ENCODE measurements around the gene F5.

The F5 gene

GRCh38 chr1:169586395-169587255 is at the start of gene F5:
Gene F5 (minus strand): TSS chr1:169586481. CDS start chr1:169586386, 95 bp downstream.
- in situ Hi-C loops (cut with HindIII; ENCODE audit: low sequenced_read_pairs) = no loop called here

- in situ Hi-C loops (cut with HindIII; ENCODE audit: low sequenced_read_pairs) = no loop called here
These were observed 48.6 kb upstream of the F5 start for GRCh38 chr1:169634877-169635276.

GRCh38 chr1:169634145-169634544 is 47.9 kb upstream of the F5 start:
- in situ Hi-C loops (cut with HindIII; ENCODE audit: low sequenced_read_pairs) = no loop called here

- in situ Hi-C loops (cut with HindIII; ENCODE audit: low sequenced_read_pairs) = no loop called here
These were observed 45.0 kb upstream of the F5 start for GRCh38 chr1:169631249-169631648.

GRCh38 chr1:169630006-169630405 is 43.7 kb upstream of the F5 start, which contains the start of gene SELP:
Gene SELP (minus strand): TSS chr1:169630124. CDS start chr1:169630074, 50 bp downstream.
- in situ Hi-C loops (cut with HindIII; ENCODE audit: low sequenced_read_pairs) = no loop called here

GRCh38 chr1:169624912-169625311 is 38.6 kb upstream of the F5 start:
- in situ Hi-C loops (cut with HindIII; ENCODE audit: low sequenced_read_pairs) = no loop called here

- in situ Hi-C loops (cut with HindIII; ENCODE audit: low sequenced_read_pairs) = no loop called here
These were observed 37.8 kb upstream of the F5 start for GRCh38 chr1:169624122-169624521.

- in situ Hi-C loops (cut with HindIII; ENCODE audit: low sequenced_read_pairs) = no loop called here
These were observed 37.0 kb upstream of the F5 start for GRCh38 chr1:169623132-169623926.

GRCh38 chr1:169620565-169620964 is 34.3 kb upstream of the F5 start:
- in situ Hi-C loops (cut with HindIII; ENCODE audit: low sequenced_read_pairs) = no loop called here

- in situ Hi-C loops (cut with HindIII; ENCODE audit: low sequenced_read_pairs) = no loop called here
These were observed 32.1 kb upstream of the F5 start for GRCh38 chr1:169618367-169618766.

- in situ Hi-C loops (cut with HindIII; ENCODE audit: low sequenced_read_pairs) = no loop called here
These were observed 29.5 kb upstream of the F5 start for GRCh38 chr1:169615803-169616202.

- in situ Hi-C loops (cut with HindIII; ENCODE audit: low sequenced_read_pairs) = no loop called here
These were observed 24.6 kb upstream of the F5 start for GRCh38 chr1:169610858-169611257.

GRCh38 chr1:169610108-169610507 is 23.8 kb upstream of the F5 start:
- in situ Hi-C loops (cut with HindIII; ENCODE audit: low sequenced_read_pairs) = no loop called here

- in situ Hi-C loops (cut with HindIII; ENCODE audit: low sequenced_read_pairs) = no loop called here
These were observed 21.9 kb upstream of the F5 start for GRCh38 chr1:169608226-169608625.

- in situ Hi-C loops (cut with HindIII; ENCODE audit: low sequenced_read_pairs) = no loop called here
These were observed 18.7 kb upstream of the F5 start for GRCh38 chr1:169604781-169605560.

- in situ Hi-C loops (cut with HindIII; ENCODE audit: low sequenced_read_pairs) = no loop called here
These were observed 15.0 kb upstream of the F5 start for GRCh38 chr1:169601096-169601881.

- in situ Hi-C loops (cut with HindIII; ENCODE audit: low sequenced_read_pairs) = no loop called here
These were observed 9.8 kb upstream of the F5 start for GRCh38 chr1:169595764-169596711.

GRCh38 chr1:169594391-169594790 is 8.1 kb upstream of the F5 start:
- in situ Hi-C loops (cut with HindIII; ENCODE audit: low sequenced_read_pairs) = no loop called here

- in situ Hi-C loops (cut with HindIII; ENCODE audit: low sequenced_read_pairs) = no loop called here
These were observed 4.7 kb upstream of the F5 start for GRCh38 chr1:169590932-169591331.
